Neural progenitor cell (in vitro differentiated cells): Measurements from ENCODE around the gene CNTN1. TPM values are rescaled to one million over a fixed set of nuclear protein-coding genes. Genes with fewer than 3 reads are reported as not detected.

Experiments
- DNase-seq: peaks from one replicate; pipeline ENCODE4 v3.0.0-alpha.2; 2016; ENCODE audit warnings: low spot score
- H2AFZ ChIP-seq: fragments of 200-600 bp; sonication (generic); replicated peaks from 2 replicates; pipeline ENCODE4 v1.6.1; 2016; ENCODE audit warnings: antibody characterized with exemption
- H3F3A ChIP-seq: fragments of 200-600 bp; sonication (generic); 2 replicates; pipeline ENCODE4 v1.6.1; 2016; ENCODE audit warnings: antibody characterized with exemption, low read depth
- H3K27ac ChIP-seq: fragments of 200-600 bp; sonication (generic); 2 replicates; pipeline ENCODE4 v1.5.1; 2016; ENCODE audit warnings: mild to moderate bottlenecking
- H3K27me3 ChIP-seq: fragments of 200-600 bp; sonication (generic); 2 replicates; pipeline ENCODE4 v1.6.1; 2016; ENCODE audit warnings: mild to moderate bottlenecking, moderate library complexity
- H3K36me3 ChIP-seq: fragments of 200-600 bp; sonication (generic); 2 replicates; pipeline ENCODE4 v1.5.1; 2016
- H3K4me1 ChIP-seq: fragments of 200-600 bp; sonication (generic); 2 replicates; pipeline ENCODE4 v1.6.1; 2016; ENCODE audit warnings: mixed run types
- H3K4me2 ChIP-seq: fragments of 200-600 bp; sonication (generic); 2 replicates; pipeline ENCODE4 v1.6.1; 2016
- H3K4me3 ChIP-seq: fragments of 200-600 bp; sonication (generic); 2 replicates; pipeline ENCODE4 v1.5.1; 2016
- H3K79me2 ChIP-seq: fragments of 200-600 bp; sonication (generic); 2 replicates; pipeline ENCODE4 v1.6.1; 2016; ENCODE audit warnings: low read depth
- H3K9ac ChIP-seq: fragments of 200-600 bp; sonication (generic); 2 replicates; pipeline ENCODE4 v1.6.1; 2016
- H3K9me3 ChIP-seq: fragments of 200-600 bp; sonication (generic); 2 replicates; pipeline ENCODE4 v1.5.1; 2016; ENCODE audit warnings: low read depth
- H4K20me1 ChIP-seq: fragments of 200-600 bp; sonication (generic); 2 replicates; pipeline ENCODE4 v1.6.1; 2016; ENCODE audit warnings: low read depth
- H3K27ac Mint-ChIP-seq: 3 replicates; pipeline ENCODE4 v1.8.0; 2021; ENCODE audit warnings: mixed read lengths
- H3K27me3 Mint-ChIP-seq: 2 replicates; pipeline ENCODE4 v1.8.0; 2022; ENCODE audit warnings: low read depth, mild to moderate bottlenecking, inconsistent platforms, moderate library complexity, mixed read lengths; ENCODE audit not compliant: insufficient read depth
- H3K36me3 Mint-ChIP-seq: 3 replicates; pipeline ENCODE4 v1.8.0; 2021; ENCODE audit warnings: mixed read lengths
- H3K4me1 Mint-ChIP-seq: 3 replicates; pipeline ENCODE4 v1.8.0; 2021; ENCODE audit warnings: mixed read lengths
- H3K4me3 Mint-ChIP-seq: 3 replicates; pipeline ENCODE4 v1.8.0; 2021; ENCODE audit warnings: mild to moderate bottlenecking, moderate library complexity, mixed read lengths
- H3K9me3 Mint-ChIP-seq: 3 replicates; pipeline ENCODE4 v1.8.0; 2020; ENCODE audit warnings: mixed read lengths
- EZH2 ChIP-seq: fragments of 200-600 bp; sonication (generic); IDR thresholded peaks from 2 replicates; pipeline ENCODE4 v1.6.1; 2017; ENCODE audit warnings: antibody characterized with exemption, mild to moderate bottlenecking, moderate library complexity
- EZH2phosphoT487 ChIP-seq: fragments of 200-600 bp; sonication (generic); IDR thresholded peaks from 2 replicates; pipeline ENCODE4 v1.6.1; 2017; ENCODE audit warnings: antibody characterized with exemption
- total RNA-seq: library from RNA; depleted of rRNA; stranded (reverse); fragments of >200 nt; gene quantifications from 2 replicates; pipeline ENCODE4 v1.2.3, GENCODE V29; 2015; ENCODE audit warnings: low replicate concordance
- TF ChIP-seq, protein P1 (sequence below): fragments of 200-600 bp; sonication (generic); IDR thresholded peaks from 2 replicates; pipeline ENCODE4 v1.5.1; 2017; ENCODE audit warnings: antibody characterized with exemption, mild to moderate bottlenecking

Gene CNTN1
- total RNA-seq, 1 donor from 2014 or later = 0.17 TPM

DNA sequence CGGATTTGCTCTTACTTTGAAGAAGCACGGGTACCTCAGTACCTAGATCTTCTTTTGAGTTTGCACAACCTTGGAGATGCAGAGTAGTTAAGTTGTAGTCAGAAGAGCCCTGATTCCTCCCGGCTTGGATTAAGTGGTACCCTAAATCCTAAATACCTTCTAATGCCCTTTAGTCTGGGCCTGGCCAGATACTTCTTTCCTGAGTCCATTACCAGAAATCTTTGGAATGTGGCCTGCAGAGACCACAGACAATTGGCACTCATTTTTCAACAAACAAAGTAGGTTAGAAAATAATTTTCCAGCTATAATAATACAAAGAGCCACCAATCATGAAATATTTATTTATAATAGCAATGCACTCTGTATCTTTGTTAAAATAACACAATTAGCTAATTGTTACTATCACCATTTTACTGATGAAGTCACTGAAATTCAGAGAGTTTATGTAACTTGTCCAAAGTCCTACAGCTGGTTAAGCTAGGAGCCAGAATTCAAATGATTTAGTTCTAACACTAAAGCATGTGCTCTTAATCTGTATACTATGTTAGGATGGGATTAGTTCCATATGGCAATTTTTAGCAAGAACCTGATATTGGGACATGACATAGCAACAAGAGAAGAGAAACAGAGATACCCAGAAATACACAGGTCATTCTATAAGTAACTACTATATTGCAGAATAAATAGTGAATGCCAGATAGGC, 363.8 kb downstream of the CNTN1 start:
- H3K4me2 ChIP-seq = no peak overlapping the region
- H3K27me3 ChIP-seq = no peaks in the 10 kb centered on the region
- TF ChIP-seq, protein P1, sequence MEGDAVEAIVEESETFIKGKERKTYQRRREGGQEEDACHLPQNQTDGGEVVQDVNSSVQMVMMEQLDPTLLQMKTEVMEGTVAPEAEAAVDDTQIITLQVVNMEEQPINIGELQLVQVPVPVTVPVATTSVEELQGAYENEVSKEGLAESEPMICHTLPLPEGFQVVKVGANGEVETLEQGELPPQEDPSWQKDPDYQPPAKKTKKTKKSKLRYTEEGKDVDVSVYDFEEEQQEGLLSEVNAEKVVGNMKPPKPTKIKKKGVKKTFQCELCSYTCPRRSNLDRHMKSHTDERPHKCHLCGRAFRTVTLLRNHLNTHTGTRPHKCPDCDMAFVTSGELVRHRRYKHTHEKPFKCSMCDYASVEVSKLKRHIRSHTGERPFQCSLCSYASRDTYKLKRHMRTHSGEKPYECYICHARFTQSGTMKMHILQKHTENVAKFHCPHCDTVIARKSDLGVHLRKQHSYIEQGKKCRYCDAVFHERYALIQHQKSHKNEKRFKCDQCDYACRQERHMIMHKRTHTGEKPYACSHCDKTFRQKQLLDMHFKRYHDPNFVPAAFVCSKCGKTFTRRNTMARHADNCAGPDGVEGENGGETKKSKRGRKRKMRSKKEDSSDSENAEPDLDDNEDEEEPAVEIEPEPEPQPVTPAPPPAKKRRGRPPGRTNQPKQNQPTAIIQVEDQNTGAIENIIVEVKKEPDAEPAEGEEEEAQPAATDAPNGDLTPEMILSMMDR = no peak
- no peak for TF ChIP-seq EZH2phosphoT487
- no peak for TF ChIP-seq EZH2
- no peak for DNase-seq
- no peaks in the 10 kb centered on the region for H3K36me3 ChIP-seq
- H3K36me3 Mint-ChIP-seq = no peaks in the 10 kb centered on the region
- H3F3A ChIP-seq = no peaks in the 10 kb centered on the region
- H3K27me3 Mint-ChIP-seq = no peaks in the 10 kb centered on the region
- no peak overlapping the region for H3K27ac ChIP-seq
- H3K9me3 ChIP-seq = no peaks in the 10 kb centered on the region
- no peaks in the 10 kb centered on the region for H3K4me1 Mint-ChIP-seq
- H3K9me3 Mint-ChIP-seq = no peaks in the 10 kb centered on the region
- no peaks in the 10 kb centered on the region for H3K79me2 ChIP-seq
- no peaks in the 10 kb centered on the region for H3K4me1 ChIP-seq
- no peak overlapping the region for H3K4me3 Mint-ChIP-seq
- no peak overlapping the region for H3K4me3 ChIP-seq
- no peaks in the 10 kb centered on the region for H4K20me1 ChIP-seq
- no peak overlapping the region for H3K9ac ChIP-seq
- no peak overlapping the region for H2AFZ ChIP-seq
- no peak overlapping the region for H3K27ac Mint-ChIP-seq

DNA sequence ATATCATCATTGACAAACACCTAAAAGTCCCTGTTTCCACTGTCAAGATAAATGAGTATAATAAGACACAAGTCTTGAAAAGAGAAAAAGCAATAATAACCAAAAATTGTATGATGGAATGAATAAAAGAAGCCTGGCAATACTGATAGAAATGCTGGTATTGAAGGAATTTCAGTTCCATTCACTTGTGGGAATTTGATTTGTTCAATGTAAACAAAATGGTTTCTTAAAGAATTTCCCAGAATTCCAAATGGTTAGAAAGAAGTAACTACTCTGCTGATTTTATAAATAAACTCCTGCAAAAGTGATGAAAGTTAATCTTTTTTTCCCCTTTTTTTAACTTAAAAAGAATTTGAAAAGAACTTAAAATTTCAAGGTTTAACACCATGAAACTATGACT, 366.0 kb downstream of the CNTN1 start:
- no peak overlapping the region for H3K4me3 ChIP-seq
- H3K27ac ChIP-seq = no peak overlapping the region
- no peak overlapping the region for H3K9ac ChIP-seq
- no peaks in the 10 kb centered on the region for H3K4me1 Mint-ChIP-seq
- no peaks in the 10 kb centered on the region for H3K9me3 ChIP-seq
- H3K36me3 Mint-ChIP-seq = no peaks in the 10 kb centered on the region
- H2AFZ ChIP-seq = no peak overlapping the region
- no peak for DNase-seq
- H3F3A ChIP-seq = no peaks in the 10 kb centered on the region
- no peaks in the 10 kb centered on the region for H3K27me3 Mint-ChIP-seq
- no peak overlapping the region for H3K4me3 Mint-ChIP-seq
- no peak overlapping the region for H3K4me2 ChIP-seq
- H3K9me3 Mint-ChIP-seq = no peaks in the 10 kb centered on the region
- H4K20me1 ChIP-seq = no peaks in the 10 kb centered on the region
- H3K27ac Mint-ChIP-seq = no peak overlapping the region
- no peaks in the 10 kb centered on the region for H3K79me2 ChIP-seq
- no peaks in the 10 kb centered on the region for H3K36me3 ChIP-seq
- no peaks in the 10 kb centered on the region for H3K4me1 ChIP-seq
- H3K27me3 ChIP-seq = no peaks in the 10 kb centered on the region
- TF ChIP-seq, protein P1 = no peak
- TF ChIP-seq EZH2 (no peak), EZH2phosphoT487 (no peak)

DNA sequence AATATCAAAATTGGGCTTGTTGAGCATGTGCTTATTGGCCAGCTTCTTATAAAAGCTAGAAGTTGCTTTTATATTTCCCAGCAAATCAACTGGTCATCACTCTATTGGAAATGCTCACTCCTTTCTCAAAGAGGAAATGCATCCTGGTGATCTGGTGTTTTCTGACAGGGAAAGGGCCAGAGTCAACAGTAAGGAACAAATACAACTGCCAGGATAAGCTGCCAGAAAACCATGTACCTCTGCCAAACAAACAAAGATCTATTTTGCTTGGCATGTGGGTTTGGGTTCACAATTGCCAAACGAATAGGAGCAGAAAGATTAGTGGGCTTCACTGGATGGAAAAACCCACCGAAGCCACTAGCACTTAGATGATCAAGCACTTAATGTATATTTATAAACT, 369.0 kb downstream of the CNTN1 start:
- Mint-ChIP-seq H3K4me1 (no peaks in the 10 kb centered on the region), H3K27ac (no peak overlapping the region), H3K9me3 (no peaks in the 10 kb centered on the region), H3K36me3 (no peaks in the 10 kb centered on the region), H3K4me3 (no peak overlapping the region), H3K27me3 (no peaks in the 10 kb centered on the region)
- Histone ChIP-seq H3K4me3 (no peak overlapping the region), H3K79me2 (no peaks in the 10 kb centered on the region), H3F3A (no peaks in the 10 kb centered on the region), H3K36me3 (no peaks in the 10 kb centered on the region), H3K27ac (no peak overlapping the region), H3K27me3 (no peaks in the 10 kb centered on the region), H4K20me1 (no peaks in the 10 kb centered on the region), H3K4me2 (no peak overlapping the region), H3K4me1 (no peaks in the 10 kb centered on the region), H3K9me3 (no peaks in the 10 kb centered on the region), H3K9ac (no peak overlapping the region), H2AFZ (no peak overlapping the region)
- TF ChIP-seq, protein P1 = no peak
- TF ChIP-seq EZH2 = no peak
- no peak for TF ChIP-seq EZH2phosphoT487
- DNase-seq = no peak
